CD4-positive, alpha-beta memory T cell (primary cell): ENCODE measurements around the gene MORN1. TPM values are rescaled to one million over a fixed set of nuclear protein-coding genes. Genes with fewer than 3 reads are reported as not detected.

ENCODE experiments used
- CTCF ChIA-PET: fragments of 350-600 bp; sonication (Branson Sonifier 250); formaldehyde crosslinking; loops from one replicate; lab custom pipeline; 2021; ENCODE audit warnings: inconsistent platforms; ENCODE audit not compliant: partially characterized antibody; lab: Charles Lee
- POLR2A ChIA-PET: fragments of 350-600 bp; sonication (Branson Sonifier 250); formaldehyde crosslinking; loops from one replicate; lab custom pipeline; 2021; ENCODE audit not compliant: partially characterized antibody; lab: Charles Lee
- DNase-seq, 5 donors: peaks; one replicate each; pipeline versions ENCODE4 v3.0.0 to v3.0.0-alpha.2; 2020 to 2022; ENCODE audit warnings: mixed read lengths in 1 of 5
- H3K27ac ChIP-seq: one replicate; pipeline ENCODE4 v1.7.0; 2013; ENCODE audit warnings: low read depth, low read length
- H3K27me3 ChIP-seq: 2 replicates; pipeline ENCODE4 v1.7.0; 2013; ENCODE audit warnings: mild to moderate bottlenecking, low read length, moderate library complexity; ENCODE audit not compliant: insufficient read depth
- H3K36me3 ChIP-seq: 2 replicates; pipeline ENCODE4 v1.7.0; 2013; ENCODE audit warnings: mild to moderate bottlenecking, low read length, moderate library complexity; ENCODE audit not compliant: insufficient read depth
- H3K4me1 ChIP-seq: 2 replicates; pipeline ENCODE4 v1.7.0; 2013; ENCODE audit warnings: mild to moderate bottlenecking, low read length, moderate library complexity; ENCODE audit not compliant: insufficient read depth
- H3K4me3 ChIP-seq, 2 donors: one replicate each; pipeline ENCODE4 v1.7.0; 2013; ENCODE audit warnings: low read length in 2 of 2, mild to moderate bottlenecking in 1 of 2
- H3K9me3 ChIP-seq, 2 donors: one replicate each; pipeline ENCODE4 v1.7.0; 2013; ENCODE audit warnings: low read length in 2 of 2, control low read depth in 1 of 2; ENCODE audit not compliant: control insufficient read depth in 1 of 2
- H3K27ac Mint-ChIP-seq, 7 donors: one replicate each; pipeline ENCODE4 v1.8.0; 2020 to 2021; ENCODE audit warnings: mixed read lengths in 7 of 7, mild to moderate bottlenecking in 6 of 7, inconsistent platforms in 3 of 7, moderate library complexity in 3 of 7
- H3K27me3 Mint-ChIP-seq, 2 donors: one replicate each; pipeline ENCODE4 v1.8.0; 2020 to 2021; ENCODE audit warnings: mixed read lengths in 2 of 2
- H3K36me3 Mint-ChIP-seq, 2 donors: one replicate each; pipeline ENCODE4 v1.8.0; 2020 to 2021; ENCODE audit warnings: mixed read lengths in 2 of 2, inconsistent platforms in 1 of 2, mild to moderate bottlenecking in 1 of 2
- H3K4me1 Mint-ChIP-seq, 4 donors: one replicate each; pipeline ENCODE4 v1.8.0; 2020 to 2021; ENCODE audit warnings: mixed read lengths in 4 of 4, mild to moderate bottlenecking in 1 of 4
- H3K4me3 Mint-ChIP-seq, 8 donors: one replicate each; pipeline ENCODE4 v1.8.0; 2020 to 2021; ENCODE audit warnings: mixed read lengths in 8 of 8, mild to moderate bottlenecking in 7 of 8, moderate library complexity in 6 of 8, inconsistent platforms in 3 of 8
- H3K9me3 Mint-ChIP-seq, 8 donors: one replicate each; pipeline ENCODE4 v1.8.0; 2020 to 2021; ENCODE audit warnings: mixed read lengths in 8 of 8, mild to moderate bottlenecking in 5 of 8, inconsistent platforms in 3 of 8, moderate library complexity in 1 of 8
- intact Hi-C: fragments of 100-400 bp; cut with micrococcal nuclease; formaldehyde crosslinking; loops from one replicate; pipeline ENCODE4 v1.15.1; 2023
- polyA plus RNA-seq, 2 donors: library from polyadenylated mRNA; unstranded; fragments of 300-500 nt; fragmentation: Illumina TruSeq; gene quantifications; one replicate each; pipeline ENCODE4 v1.2.3, GENCODE V29; 2021
- total RNA-seq, 2 experiments: library from RNA; stranded (reverse); gene quantifications; one replicate each; pipeline ENCODE4 v1.2.3, GENCODE V29; 2021

The MORN1 gene
- total and polyA plus RNA-seq, 4 experiments from 2014 or later, result 1.9 to 15.3 (median 7.4) TPM

DNA sequence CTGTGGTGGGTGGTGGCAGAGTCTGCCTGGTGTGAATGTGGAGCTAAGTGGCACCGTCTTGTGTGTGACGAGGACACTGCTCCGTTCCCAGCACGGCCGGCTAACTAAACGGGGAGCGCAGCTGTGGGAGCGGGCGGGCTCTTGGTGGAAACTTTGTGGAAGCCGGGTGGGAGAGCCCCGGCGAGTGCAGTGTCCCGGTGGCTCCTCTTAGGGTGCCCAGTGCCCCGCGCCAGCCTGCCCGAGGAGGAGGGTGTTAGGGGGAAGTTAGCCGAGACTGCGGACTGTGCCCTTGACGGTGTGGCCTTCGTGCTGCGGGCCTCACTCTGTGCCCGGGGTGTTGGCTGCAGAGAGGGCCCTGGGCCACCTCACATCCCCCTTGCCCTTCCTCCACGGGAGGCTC lies 11.1 kb upstream of the MORN1 start:
- Histone ChIP-seq H3K27me3 (no peaks in the 10 kb centered on the region), H3K27ac (no peak overlapping the region), H3K4me1 (no peaks in the 10 kb centered on the region), H3K4me3 (no peak overlapping the region), H3K36me3 (peaks cover 71% of the 10 kb centered on the region), H3K9me3 (no peaks in the 10 kb centered on the region)
- intact Hi-C loops, result no loop called here
- Mint-ChIP-seq H3K36me3 (peaks cover 41 to 63% of the 10 kb centered on the region in 2 donors), H3K9me3 (no peaks in the 10 kb centered on the region), H3K27me3 (no peaks in the 10 kb centered on the region), H3K4me3 (no peak overlapping the region), H3K4me1 (peaks cover 0 to 20% (median 4%) of the 10 kb centered on the region in 4 donors), H3K27ac (peak overlapping the region in 2 of 7 donors; percentile 15 to 30)
- ChIA-PET CTCF (interaction anchor here (1.0 kb wide), 1 partner anchor 208 kb away, joined by 3 read pairs; the partner anchor contains the start of gene FAAP20), POLR2A (interaction anchor here (1.1 to 3.0 kb wide), 3 partner anchors 8 to 184 kb away, joined by 3 to 8 read pairs (median 3); partner anchors contain the start of genes MORN1, PRXL2B and RER1)
- DNase-seq, result no peak

DNA sequence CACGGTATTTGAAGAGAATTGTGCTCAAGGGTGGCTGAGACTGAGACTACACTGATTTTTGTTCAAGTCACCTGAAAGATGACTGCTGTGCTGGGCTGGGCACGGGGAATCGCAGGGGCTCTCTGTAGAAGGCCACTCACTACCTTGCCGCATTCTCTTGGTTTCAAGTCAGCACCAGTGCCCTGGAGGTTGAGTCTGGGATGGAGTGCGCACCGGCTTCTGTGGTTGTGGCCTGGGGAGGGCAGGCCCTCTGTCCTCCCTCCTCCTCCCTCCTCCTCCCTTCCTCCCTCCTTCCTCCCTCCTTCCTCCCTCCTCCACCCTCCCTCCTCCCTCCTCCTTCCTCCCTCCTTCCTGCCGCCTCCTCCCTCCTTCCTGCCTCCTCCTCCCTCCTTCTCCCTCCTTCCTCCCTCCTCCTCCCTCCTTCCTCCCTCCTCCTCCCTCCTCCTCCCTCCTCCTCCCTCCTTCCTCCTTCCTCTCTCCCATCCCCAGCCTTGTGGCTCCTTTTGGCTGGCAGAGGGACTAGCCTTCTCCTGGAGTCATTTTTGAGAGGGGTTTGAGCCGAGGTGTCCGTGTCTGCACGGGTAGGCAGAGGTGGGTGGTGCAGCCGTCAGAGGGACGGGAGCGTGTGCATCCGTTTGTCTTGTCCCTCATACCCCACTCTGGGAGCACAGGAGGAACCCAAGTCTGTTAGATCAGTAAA lies 9.7 kb upstream of the MORN1 start:
- H3K4me3 Mint-ChIP-seq, result peak overlapping the region in 1 of 8 donors; percentile 48
- DNase-seq, result no peak
- H3K36me3 ChIP-seq, result peaks cover 75% of the 10 kb centered on the region
- peak overlapping the region in 6 of 7 donors; percentile 19 to 79 (median 66) for H3K27ac Mint-ChIP-seq
- no peaks in the 10 kb centered on the region for H3K27me3 ChIP-seq
- no peaks in the 10 kb centered on the region for H3K27me3 Mint-ChIP-seq
- peaks cover 44 to 70% of the 10 kb centered on the region in 2 donors for H3K36me3 Mint-ChIP-seq
- H3K9me3 Mint-ChIP-seq, result no peaks in the 10 kb centered on the region
- H3K4me3 ChIP-seq, result no peak overlapping the region
- ChIA-PET CTCF (no interaction called here), POLR2A (interaction anchor here (1.3 to 3.0 kb wide), 2 partner anchors 10 to 185 kb away, joined by 3 to 8 read pairs; partner anchors contain the start of genes MORN1, PRXL2B and RER1)
- H3K4me1 ChIP-seq, result no peaks in the 10 kb centered on the region
- intact Hi-C loops, result no loop called here
- H3K4me1 Mint-ChIP-seq, result peaks cover 4 to 30% (median 6%) of the 10 kb centered on the region in 4 donors
- no peak overlapping the region for H3K27ac ChIP-seq
- H3K9me3 ChIP-seq, result no peaks in the 10 kb centered on the region

DNA sequence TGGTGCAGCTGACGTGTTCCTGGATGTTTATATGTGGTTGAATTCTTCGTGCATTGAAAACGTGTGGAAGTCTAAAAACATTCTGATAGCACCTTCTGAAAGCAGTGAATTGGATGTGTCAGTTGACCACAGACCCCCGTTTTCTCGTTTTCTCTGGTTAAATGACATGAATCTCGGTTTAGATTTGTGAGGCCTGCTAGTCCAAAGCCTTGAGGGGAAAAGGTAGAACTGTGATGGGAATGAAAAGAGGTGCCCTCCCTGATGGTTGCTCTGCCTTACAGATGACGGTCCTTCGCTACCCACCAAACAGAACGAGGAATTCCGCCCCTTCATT lies 9.2 kb upstream of the MORN1 start:
- ChIA-PET POLR2A (interaction anchor here (3.0 kb wide), 1 partner anchor 9 kb away, joined by 8 read pairs; the partner anchor contains the start of genes MORN1 and RER1), CTCF (no interaction called here)
- H3K27ac ChIP-seq, result no peak overlapping the region
- H3K36me3 ChIP-seq, result peaks cover 74% of the 10 kb centered on the region
- Mint-ChIP-seq H3K4me1 (peaks cover 4 to 32% (median 8%) of the 10 kb centered on the region in 4 donors), H3K4me3 (no peak overlapping the region), H3K9me3 (no peaks in the 10 kb centered on the region), H3K27me3 (no peaks in the 10 kb centered on the region), H3K36me3 (peaks cover 44 to 72% of the 10 kb centered on the region in 2 donors), H3K27ac (peak overlapping the region in 3 of 7 donors; percentile 35 to 75 (median 65))
- H3K4me1 ChIP-seq, result no peaks in the 10 kb centered on the region
- no peaks in the 10 kb centered on the region for H3K9me3 ChIP-seq
- no peaks in the 10 kb centered on the region for H3K27me3 ChIP-seq
- no peak for DNase-seq
- intact Hi-C loops, result no loop called here
- no peak overlapping the region for H3K4me3 ChIP-seq

DNA sequence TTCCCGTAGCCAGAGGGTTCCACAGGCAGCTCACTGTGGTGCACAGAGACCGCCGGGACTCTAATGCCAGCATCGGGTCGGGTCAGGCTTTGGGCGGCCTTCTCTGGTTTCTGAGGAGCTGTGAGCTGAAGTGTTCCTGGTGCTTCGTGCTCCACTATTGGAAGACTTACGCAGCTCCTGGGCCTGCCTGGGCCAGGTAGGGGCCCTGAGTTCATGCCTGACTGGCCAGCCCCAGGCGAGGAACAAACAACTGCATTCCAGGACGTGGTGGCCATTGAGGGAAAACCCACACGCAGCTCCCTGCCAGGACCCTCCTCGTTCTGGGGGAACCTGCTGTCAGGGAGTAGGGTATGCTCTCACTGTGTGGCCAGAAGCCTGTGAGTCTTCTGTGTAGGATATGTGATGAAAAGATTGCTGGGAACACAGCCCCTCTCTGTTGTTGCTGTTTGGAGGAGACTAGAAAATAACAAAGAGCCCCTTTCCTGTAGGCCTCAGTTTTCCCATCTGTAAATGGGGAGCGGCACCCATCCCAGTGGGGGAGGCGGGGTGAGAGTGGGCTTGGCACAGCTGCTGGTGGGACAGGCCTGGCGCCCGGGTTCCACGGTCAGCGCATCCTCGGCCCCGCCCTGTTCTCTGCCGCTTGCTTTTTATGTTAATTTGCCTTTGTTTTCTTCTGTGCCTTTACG lies 8.7 kb upstream of the MORN1 start:
- H3K4me3 ChIP-seq, result no peak overlapping the region
- H3K9me3 Mint-ChIP-seq, result no peaks in the 10 kb centered on the region
- no peak overlapping the region for H3K27ac ChIP-seq
- H3K36me3 ChIP-seq, result peaks cover 72% of the 10 kb centered on the region
- H3K4me1 Mint-ChIP-seq, result peaks cover 5 to 37% (median 11%) of the 10 kb centered on the region in 4 donors
- peaks cover 46 to 73% of the 10 kb centered on the region in 2 donors for H3K36me3 Mint-ChIP-seq
- no peaks in the 10 kb centered on the region for H3K27me3 Mint-ChIP-seq
- H3K4me3 Mint-ChIP-seq, result no peak overlapping the region
- no peaks in the 10 kb centered on the region for H3K9me3 ChIP-seq
- peak overlapping the region in 4 of 7 donors; percentile 35 to 75 (median 65) for H3K27ac Mint-ChIP-seq
- H3K27me3 ChIP-seq, result no peaks in the 10 kb centered on the region
- ChIA-PET CTCF (interaction anchor here (1.3 kb wide), 1 partner anchor 205 kb away, joined by 4 read pairs; the partner anchor contains the start of gene FAAP20), POLR2A (no interaction called here)
- intact Hi-C loops, result no loop called here
- DNase-seq, result no peak
- H3K4me1 ChIP-seq, result no peaks in the 10 kb centered on the region

DNA sequence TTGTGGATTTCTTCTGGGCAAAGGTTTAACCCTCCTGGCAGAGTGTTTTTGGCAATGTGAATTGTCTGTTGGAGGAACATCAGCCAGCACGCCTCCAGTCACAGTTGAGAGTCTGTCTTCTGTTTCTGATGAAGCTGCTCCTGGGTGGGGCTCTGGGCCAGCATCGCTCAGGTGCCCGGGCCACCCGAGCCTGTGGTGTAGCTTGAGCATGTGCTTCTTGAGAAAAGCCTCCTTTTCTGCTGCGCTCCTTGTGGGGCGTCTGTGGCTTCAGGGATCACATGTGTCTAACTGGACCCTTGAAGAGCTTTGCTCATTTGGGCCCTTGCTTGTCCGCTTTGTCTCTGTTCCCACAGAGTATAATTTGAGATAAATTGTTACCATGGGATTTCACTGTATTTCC lies 7.5 kb upstream of the MORN1 start:
- Mint-ChIP-seq H3K4me1 (peaks cover 10 to 49% (median 21%) of the 10 kb centered on the region in 4 donors), H3K9me3 (no peaks in the 10 kb centered on the region), H3K4me3 (no peak overlapping the region), H3K27me3 (no peaks in the 10 kb centered on the region), H3K36me3 (peaks cover 44 to 75% of the 10 kb centered on the region in 2 donors), H3K27ac (peak overlapping the region in 4 of 7 donors; percentile 46 to 77 (median 62))
- no peak overlapping the region for H3K27ac ChIP-seq
- no peak for DNase-seq
- H3K9me3 ChIP-seq, result no peaks in the 10 kb centered on the region
- ChIA-PET POLR2A (no interaction called here), CTCF (interaction anchor here (1.3 kb wide), 1 partner anchor 204 kb away, joined by 4 read pairs; the partner anchor contains the start of gene FAAP20)
- H3K27me3 ChIP-seq, result no peaks in the 10 kb centered on the region
- H3K36me3 ChIP-seq, result peaks cover 64% of the 10 kb centered on the region
- H3K4me1 ChIP-seq, result peaks cover 10% of the 10 kb centered on the region
- intact Hi-C loops, result no loop called here
- H3K4me3 ChIP-seq, result no peak overlapping the region

DNA sequence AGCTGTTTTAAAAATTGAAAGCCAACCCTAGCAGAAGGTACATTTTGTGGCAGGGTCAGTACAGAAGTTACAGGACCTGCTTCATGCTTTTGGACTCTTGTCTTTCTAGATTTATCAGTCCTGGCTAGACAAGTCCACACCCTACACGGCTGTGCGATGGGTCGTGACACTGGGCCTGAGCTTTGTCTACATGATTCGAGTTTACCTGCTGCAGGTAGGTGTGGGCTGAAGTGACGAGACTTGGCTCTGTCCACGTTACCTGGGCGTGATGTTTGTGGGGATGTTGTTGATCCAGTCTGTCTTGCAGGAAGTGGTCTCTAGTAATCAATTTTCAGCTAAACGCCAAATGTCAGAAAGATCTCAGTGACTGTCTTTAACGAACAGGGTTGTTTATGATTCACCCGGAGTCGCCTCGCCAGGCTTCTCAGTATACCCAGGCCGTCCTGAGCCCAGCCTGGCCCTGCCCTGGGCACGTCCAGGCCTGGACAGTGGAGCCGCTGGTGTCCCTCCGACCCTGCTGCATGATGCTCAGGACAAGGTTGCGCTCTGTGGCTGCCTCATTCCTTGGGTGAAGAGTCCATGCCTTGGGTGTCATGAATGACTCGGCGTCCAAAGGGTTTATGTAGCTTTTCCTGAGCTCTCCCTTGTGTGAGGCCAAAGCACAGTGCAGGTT lies 5.8 kb upstream of the MORN1 start:
- ChIA-PET CTCF (interaction anchor here (0.9 kb wide), 1 partner anchor 202 kb away, joined by 5 read pairs; the partner anchor contains the start of gene FAAP20), POLR2A (interaction anchor here (1.0 to 1.2 kb wide), 2 partner anchors 16 to 165 kb away, joined by 3 to 4 read pairs; no protein-coding TSS in a partner anchor)
- Mint-ChIP-seq H3K9me3 (no peaks in the 10 kb centered on the region), H3K4me3 (no peak overlapping the region), H3K36me3 (peaks cover 35 to 73% of the 10 kb centered on the region in 2 donors), H3K4me1 (peaks cover 25 to 66% (median 37%) of the 10 kb centered on the region in 4 donors), H3K27ac (peak overlapping the region in 4 of 7 donors; percentile 17 to 85 (median 46)), H3K27me3 (no peaks in the 10 kb centered on the region)
- Histone ChIP-seq H3K36me3 (peaks cover 55% of the 10 kb centered on the region), H3K27ac (no peak overlapping the region), H3K9me3 (no peaks in the 10 kb centered on the region), H3K4me3 (no peak overlapping the region), H3K4me1 (peaks cover 27% of the 10 kb centered on the region), H3K27me3 (no peaks in the 10 kb centered on the region)
- no peak for DNase-seq
- intact Hi-C loops, result no loop called here
